Suprapubic skin (tissue), 4 donors: ENCODE measurements around the gene PTPRN2. TPM values are rescaled to one million over a fixed set of nuclear protein-coding genes. Genes with fewer than 3 reads are reported as not detected.

Experiments used
- DNase-seq, 2 donors: peaks; one replicate each; pipeline ENCODE4 v3.0.0-alpha.2; 2019; ENCODE audit warnings: low spot score in 2 of 2
- H3K27ac ChIP-seq: fragments of 200-600 bp; sonication (generic); one replicate; pipeline ENCODE4 v1.5.1; 2019
- H3K27me3 ChIP-seq: fragments of 200-600 bp; sonication (generic); one replicate; pipeline ENCODE4 v1.5.1; 2019
- H3K36me3 ChIP-seq: fragments of 200-600 bp; sonication (generic); one replicate; pipeline ENCODE4 v1.5.1; 2019
- H3K4me1 ChIP-seq: fragments of 200-600 bp; sonication (generic); one replicate; pipeline ENCODE4 v1.5.1; 2019
- H3K4me3 ChIP-seq: fragments of 200-600 bp; sonication (generic); one replicate; pipeline ENCODE4 v1.5.1; 2019; ENCODE audit warnings: mild to moderate bottlenecking
- H3K9me3 ChIP-seq: fragments of 200-600 bp; sonication (generic); one replicate; pipeline ENCODE4 v1.5.1; 2019
- EP300 ChIP-seq: sonication (generic); formaldehyde crosslinking; IDR thresholded peaks from one replicate; pipeline ENCODE4 v1.6.1; 2017; ENCODE audit warnings: antibody characterized with exemption
- POLR2A ChIP-seq, 2 donors: fragments of 450-650 bp; IDR thresholded peaks; one replicate each; pipeline ENCODE4 v1.6.1; 2017; ENCODE audit warnings: antibody characterized with exemption in 2 of 2, mild to moderate bottlenecking in 2 of 2, moderate library complexity in 2 of 2
- POLR2AphosphoS5 ChIP-seq, 3 donors: sonication (generic); formaldehyde crosslinking; IDR thresholded peaks; one replicate each; pipeline ENCODE4 v1.6.1; 2017; ENCODE audit warnings: antibody characterized with exemption in 3 of 3
- WGBS: methylation state at CpG from one replicate; pipeline ENCODE4 v1.1.5; 2018; 5-methylcytosine and 5-hydroxymethylcytosine counted together
- total RNA-seq, 4 donors: library from RNA; depleted of rRNA; stranded (reverse); fragments of >200 nt; gene quantifications; one replicate each; pipeline ENCODE4 v1.1.0, GENCODE V29; 2016
- TF ChIP-seq, protein P1 (sequence below), 2 donors: fragments of 200-600 bp in 1 of 2; fragments of 450-650 bp in 1 of 2; sonication (generic) in 1 of 2; IDR thresholded peaks; one replicate each; pipeline ENCODE4 v1.5.1; 2016 to 2019; ENCODE audit warnings: antibody characterized with exemption in 2 of 2, mild to moderate bottlenecking in 1 of 2, moderate library complexity in 1 of 2

PTPRN2 gene
- total RNA-seq, 4 donors from 2014 or later = 0.23 to 1.8 (median 1.3) TPM

DNA sequence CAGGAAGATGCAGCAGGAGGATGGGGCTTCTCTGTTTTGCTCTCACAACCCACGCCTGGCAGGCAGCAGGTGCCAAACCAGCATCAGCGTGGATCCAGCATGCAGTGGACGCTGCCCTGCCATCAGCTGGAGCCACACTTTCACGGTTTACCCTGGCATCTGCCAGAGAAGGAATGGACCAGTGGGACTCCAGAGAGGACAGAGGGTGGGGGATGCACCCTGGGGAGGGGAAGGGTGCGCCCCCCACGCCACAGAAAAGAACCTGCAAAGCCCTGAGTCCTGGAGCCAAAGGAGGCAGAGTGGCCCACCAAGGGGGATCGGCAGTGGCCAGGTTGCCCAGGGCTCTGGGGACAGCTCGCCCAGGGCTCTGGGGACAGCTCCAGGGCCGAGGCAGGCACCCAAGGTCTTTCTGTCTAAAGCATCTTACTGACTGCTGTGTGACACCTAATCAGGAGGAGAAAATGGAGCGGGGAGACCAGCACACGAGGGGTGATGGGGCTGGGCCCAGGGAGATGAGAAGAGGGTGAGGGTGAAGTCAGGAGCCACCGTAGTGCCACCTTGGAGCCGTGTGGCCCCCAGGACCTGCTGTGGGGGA is 1025.7 kb downstream of the PTPRN2 start:
- Histone ChIP-seq H3K9me3 (no peaks in the 10 kb centered on the region), H3K4me3 (no peak overlapping the region), H3K27me3 (no peaks in the 10 kb centered on the region), H3K27ac (no peak overlapping the region), H3K36me3 (no peaks in the 10 kb centered on the region), H3K4me1 (no peaks in the 10 kb centered on the region)
- WGBS = 93% methylated on average over 9 of the region's 13 CpGs
- no peak for DNase-seq
- TF ChIP-seq, protein P1, sequence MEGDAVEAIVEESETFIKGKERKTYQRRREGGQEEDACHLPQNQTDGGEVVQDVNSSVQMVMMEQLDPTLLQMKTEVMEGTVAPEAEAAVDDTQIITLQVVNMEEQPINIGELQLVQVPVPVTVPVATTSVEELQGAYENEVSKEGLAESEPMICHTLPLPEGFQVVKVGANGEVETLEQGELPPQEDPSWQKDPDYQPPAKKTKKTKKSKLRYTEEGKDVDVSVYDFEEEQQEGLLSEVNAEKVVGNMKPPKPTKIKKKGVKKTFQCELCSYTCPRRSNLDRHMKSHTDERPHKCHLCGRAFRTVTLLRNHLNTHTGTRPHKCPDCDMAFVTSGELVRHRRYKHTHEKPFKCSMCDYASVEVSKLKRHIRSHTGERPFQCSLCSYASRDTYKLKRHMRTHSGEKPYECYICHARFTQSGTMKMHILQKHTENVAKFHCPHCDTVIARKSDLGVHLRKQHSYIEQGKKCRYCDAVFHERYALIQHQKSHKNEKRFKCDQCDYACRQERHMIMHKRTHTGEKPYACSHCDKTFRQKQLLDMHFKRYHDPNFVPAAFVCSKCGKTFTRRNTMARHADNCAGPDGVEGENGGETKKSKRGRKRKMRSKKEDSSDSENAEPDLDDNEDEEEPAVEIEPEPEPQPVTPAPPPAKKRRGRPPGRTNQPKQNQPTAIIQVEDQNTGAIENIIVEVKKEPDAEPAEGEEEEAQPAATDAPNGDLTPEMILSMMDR (IDR thresholded peaks at IDR 0.05) = no peak
- TF ChIP-seq POLR2A (IDR thresholded peaks at IDR 0.05) = no peak
- TF ChIP-seq EP300 = no peak
- TF ChIP-seq POLR2AphosphoS5 (IDR thresholded peaks at IDR 0.05) = no peak

DNA sequence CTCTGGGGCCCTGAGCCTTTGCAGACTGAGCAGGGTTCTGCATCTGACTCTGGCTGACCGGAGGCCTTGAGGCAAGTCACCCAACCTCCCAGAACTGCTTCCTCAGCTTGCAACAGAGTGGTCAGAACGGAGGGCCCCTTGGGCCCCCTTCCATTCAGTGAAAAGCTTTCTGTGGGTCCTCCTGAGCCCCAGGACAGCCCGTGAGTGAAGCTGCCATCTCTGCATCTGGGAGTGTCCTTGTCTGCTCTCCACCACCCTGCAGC is 1026.2 kb downstream of the PTPRN2 start:
- Histone ChIP-seq H3K4me1 (no peaks in the 10 kb centered on the region), H3K9me3 (no peaks in the 10 kb centered on the region), H3K27me3 (no peaks in the 10 kb centered on the region), H3K27ac (no peak overlapping the region), H3K4me3 (no peak overlapping the region), H3K36me3 (no peaks in the 10 kb centered on the region)
- DNase-seq = no peak
- TF ChIP-seq EP300 = no peak
- WGBS = 100% methylated on average over 1 of the region's 3 CpGs

DNA sequence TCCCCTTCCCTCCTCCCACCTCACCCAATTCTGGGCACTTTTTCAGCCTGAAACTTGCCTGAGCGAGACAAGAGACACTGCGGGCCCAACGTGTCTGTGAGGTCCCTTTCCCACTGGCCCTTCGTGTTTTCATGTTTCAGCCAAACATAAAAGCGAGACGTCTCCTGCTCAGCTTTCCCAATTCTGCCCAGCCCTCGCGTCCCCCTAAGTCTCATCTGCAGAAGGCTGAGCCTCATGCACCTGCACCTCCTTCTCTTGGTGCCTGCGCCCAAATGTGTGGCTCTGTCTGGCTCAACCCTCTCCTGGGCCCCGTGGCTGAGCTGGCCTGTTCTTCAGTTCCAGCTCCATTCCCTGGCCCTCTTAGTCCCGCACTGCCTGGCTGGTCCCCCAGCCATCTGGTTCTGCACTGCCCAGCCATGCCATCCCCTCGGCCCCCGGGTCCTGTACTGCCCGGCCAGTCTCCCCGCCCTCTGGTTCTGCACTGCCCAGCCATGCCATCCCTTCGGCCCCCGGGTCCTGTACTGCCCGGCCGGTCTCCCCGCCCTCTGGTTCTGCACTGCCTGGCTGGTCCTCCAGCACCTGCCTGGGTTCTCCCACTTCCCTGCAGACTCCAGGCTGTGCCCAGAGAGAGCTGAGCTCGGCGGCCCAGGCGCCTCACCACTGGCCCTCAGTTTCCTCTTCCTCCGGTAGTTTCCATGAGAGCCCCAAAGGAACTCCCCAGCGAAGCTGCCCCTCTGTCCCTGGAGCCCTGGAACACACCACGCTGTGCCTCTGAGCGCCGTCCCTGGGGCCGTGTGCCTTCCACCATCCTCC is 1026.7 kb downstream of the PTPRN2 start:
- Histone ChIP-seq H3K27me3 (no peaks in the 10 kb centered on the region), H3K27ac (no peak overlapping the region), H3K4me1 (no peaks in the 10 kb centered on the region), H3K9me3 (no peaks in the 10 kb centered on the region), H3K4me3 (no peak overlapping the region), H3K36me3 (no peaks in the 10 kb centered on the region)
- DNase-seq = no peak
- 90% methylated on average over 26 of the region's 29 CpGs for WGBS
- TF ChIP-seq, protein P1 (IDR thresholded peaks at IDR 0.05) = no peak
- no peak for TF ChIP-seq POLR2AphosphoS5 (IDR thresholded peaks at IDR 0.05)
- no peak for TF ChIP-seq EP300
- TF ChIP-seq POLR2A (IDR thresholded peaks at IDR 0.05) = no peak

DNA sequence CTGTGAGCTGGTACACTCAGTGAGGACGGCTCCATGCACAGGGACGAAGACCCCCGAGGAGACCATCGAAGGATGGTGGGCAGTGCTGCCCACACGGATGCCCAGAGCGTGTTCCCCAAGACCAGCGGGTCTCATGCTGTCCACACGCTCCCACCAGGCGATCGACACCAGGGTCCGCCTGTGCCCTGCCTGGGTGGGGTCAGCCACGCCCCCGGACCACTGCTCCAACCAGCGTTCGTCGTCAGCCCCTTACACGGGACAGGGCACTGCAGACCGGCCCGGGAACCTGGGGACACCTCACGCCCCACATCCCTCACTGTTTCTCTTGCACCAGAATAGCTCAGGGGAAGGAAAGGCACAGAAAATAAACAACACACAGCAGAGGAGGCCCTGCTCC is 1027.4 kb downstream of the PTPRN2 start:
- DNase-seq = peak in 1 of 2 donors; percentile 61
- H3K9me3 ChIP-seq = no peaks in the 10 kb centered on the region
- no peak overlapping the region for H3K4me3 ChIP-seq
- no peaks in the 10 kb centered on the region for H3K4me1 ChIP-seq
- WGBS = 88% methylated on average over 13 of the region's 20 CpGs
- no peak overlapping the region for H3K27ac ChIP-seq
- H3K36me3 ChIP-seq = no peaks in the 10 kb centered on the region
- TF ChIP-seq POLR2AphosphoS5 (IDR thresholded peaks at IDR 0.05) = no peak
- no peak for TF ChIP-seq EP300
- TF ChIP-seq, protein P1 (IDR thresholded peaks at IDR 0.05) = no peak
- TF ChIP-seq POLR2A (IDR thresholded peaks at IDR 0.05) = no peak
- no peaks in the 10 kb centered on the region for H3K27me3 ChIP-seq

DNA sequence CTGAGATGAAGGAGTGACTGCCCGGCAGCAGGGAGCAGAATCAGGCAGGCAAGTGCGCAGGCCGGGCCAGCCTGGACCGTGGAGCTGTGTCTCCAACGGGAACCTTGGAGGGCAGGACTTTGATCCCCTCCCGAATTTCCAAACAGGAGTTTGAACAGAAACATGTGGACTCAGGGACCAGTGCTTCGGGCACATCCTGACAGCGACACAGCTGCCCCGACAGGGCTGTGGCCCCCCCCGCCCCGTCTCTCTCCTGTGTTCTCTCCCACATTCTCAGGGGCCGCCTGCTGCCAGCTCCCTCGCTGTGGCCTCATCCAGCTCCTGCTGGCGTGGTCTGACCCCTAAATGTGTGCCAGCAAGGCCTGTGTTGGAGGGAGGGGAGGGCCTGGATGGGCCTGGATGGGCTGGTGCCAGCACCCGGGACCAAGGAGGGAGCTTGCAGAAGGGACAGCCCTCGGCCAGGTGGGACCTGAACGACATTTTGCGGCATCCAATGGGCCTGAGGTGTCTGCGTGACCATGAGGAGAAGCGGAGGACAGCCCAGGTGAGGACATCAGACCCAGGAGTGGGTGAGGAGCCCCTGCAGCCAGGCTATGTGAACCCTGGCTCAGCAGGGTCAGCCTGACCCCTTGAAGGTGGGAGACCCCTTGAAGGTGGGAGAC is 1027.9 kb downstream of the PTPRN2 start:
- no peaks in the 10 kb centered on the region for H3K9me3 ChIP-seq
- H3K27ac ChIP-seq = no peak overlapping the region
- no peaks in the 10 kb centered on the region for H3K36me3 ChIP-seq
- WGBS = 78% methylated on average over 14 of the region's 20 CpGs
- TF ChIP-seq EP300 (no peak), POLR2A (IDR thresholded peaks at IDR 0.05) (no peak), POLR2AphosphoS5 (IDR thresholded peaks at IDR 0.05) (no peak)
- TF ChIP-seq, protein P1 (IDR thresholded peaks at IDR 0.05) = no peak
- H3K4me3 ChIP-seq = no peak overlapping the region
- no peaks in the 10 kb centered on the region for H3K27me3 ChIP-seq
- DNase-seq = peak in 1 of 2 donors; percentile 62
- H3K4me1 ChIP-seq = no peaks in the 10 kb centered on the region
